Left lung (tissue), 10 donors: ENCODE measurements around the gene OPALIN. TPM values are rescaled to one million over a fixed set of nuclear protein-coding genes. Genes with fewer than 3 reads are reported as not detected.

Experiments
- ATAC-seq: fragments of 200-7000 bp; cut with Tn5 transposase; one replicate; pipeline ENCODE4 v1.9.1; 2020; ENCODE audit warnings: moderate library complexity
- DNase-seq, 4 donors: peaks; one replicate each; pipeline ENCODE4 v3.0.0-alpha.2; 2013 to 2020
- H3K27ac ChIP-seq, 2 donors: fragments of 200-600 bp; sonication (generic) in 1 of 2; one replicate each; pipeline versions ENCODE4 v1.5.0 to v1.8.0; 2020 to 2021
- H3K27me3 ChIP-seq, 2 donors: fragments of 200-600 bp; sonication (generic) in 1 of 2; one replicate each; pipeline versions ENCODE4 v1.5.0 to v1.8.0; 2020 to 2021
- H3K36me3 ChIP-seq, 2 donors: fragments of 200-600 bp; sonication (generic) in 1 of 2; one replicate each; pipeline versions ENCODE4 v1.5.0 to v1.8.0; 2020 to 2021
- H3K4me1 ChIP-seq, 2 donors: fragments of 200-600 bp; one replicate each; pipeline ENCODE4 v1.8.0; 2021
- H3K4me3 ChIP-seq, 2 donors: fragments of 200-600 bp; sonication (generic) in 1 of 2; one replicate each; pipeline versions ENCODE4 v1.5.0 to v1.8.0; 2020 to 2021; ENCODE audit warnings: mild to moderate bottlenecking in 1 of 2
- H3K9me3 ChIP-seq, 2 donors: fragments of 200-600 bp; sonication (generic) in 1 of 2; one replicate each; pipeline versions ENCODE4 v1.5.0 to v1.8.0; 2020 to 2021
- intact Hi-C, 2 donors: fragments of 100-400 bp; cut with DNase I; formaldehyde crosslinking; loops; one replicate each; pipeline versions ENCODE4 v1.11.2 to v1.14.2; 2022
- polyA plus RNA-seq, 6 donors: library from polyadenylated mRNA; unstranded; fragments of 120-200 nt; gene quantifications; one replicate each; pipeline ENCODE4 v1.2.1, GENCODE V29; 2013; ENCODE audit not compliant: insufficient read length in 6 of 6
- total RNA-seq, 2 donors: library from RNA; stranded (reverse); fragmentation: NEBNext Ultra II Directional; extraction: Animal tissue kit (Norgen Biotek cat#: 25700); gene quantifications; one replicate each; pipeline ENCODE4 v1.2.1, GENCODE V29; 2021
- TF ChIP-seq, protein P1 (sequence below), 2 donors: fragments of 200-600 bp; sonication (generic) in 1 of 2; IDR thresholded peaks; one replicate each; pipeline versions ENCODE4 v1.5.0 to v1.8.0; 2021; ENCODE audit warnings: antibody characterized with exemption in 2 of 2
- donor health status: DM: no; HTN: yes; CAD: no.
- donor health status: DM: no; HTN: no; CAD: no.

Gene OPALIN
- total and polyA plus RNA-seq, 8 donors, result not detected

DNA sequence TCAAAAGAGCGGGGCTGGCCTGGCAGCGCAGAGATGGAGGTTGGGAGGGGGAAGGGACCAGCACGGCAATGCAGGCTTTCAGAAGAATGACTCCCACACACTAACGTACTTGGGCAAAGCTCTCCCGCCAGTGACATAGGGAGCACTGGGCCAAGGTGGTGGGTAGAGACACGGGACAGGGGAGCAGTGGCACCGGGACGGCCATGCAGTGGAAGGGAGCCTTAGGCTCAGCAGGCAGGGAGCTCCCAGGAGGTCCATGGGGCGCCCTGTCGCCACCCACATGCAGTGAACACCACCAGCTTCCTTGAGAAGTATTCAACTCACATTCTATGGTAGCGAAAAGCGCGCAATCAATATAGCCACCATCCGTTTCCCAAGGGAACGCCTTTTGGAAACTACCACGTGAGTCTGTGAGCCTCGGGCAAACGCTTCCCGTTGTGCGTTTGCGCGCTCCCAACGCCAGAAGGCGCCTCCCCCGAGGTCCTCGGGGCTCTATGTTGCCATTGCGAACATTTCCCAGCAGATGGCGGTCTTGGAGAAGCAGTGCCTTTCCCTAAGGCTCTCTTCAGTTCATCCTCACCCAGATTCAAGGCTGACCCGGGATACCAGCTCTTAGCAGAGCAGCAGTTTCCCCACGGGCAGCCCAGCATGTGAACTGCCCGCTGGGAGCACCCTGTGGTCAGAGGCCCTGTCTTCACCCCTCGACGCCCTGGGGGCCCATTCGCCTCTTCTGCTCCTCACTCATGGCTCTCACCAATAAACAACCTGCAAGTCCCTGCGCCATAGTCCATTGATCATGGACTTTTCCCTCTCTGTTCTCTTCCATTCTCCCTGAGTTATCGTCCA, 16.4 kb upstream of the OPALIN start:
- peak overlapping the region; percentile 24 to 41 for H3K4me3 ChIP-seq
- H3K4me1 ChIP-seq, result peaks cover 0 to 13% of the 10 kb centered on the region in 2 donors
- DNase-seq, result peak; percentile 84 to 92 (median 88)
- ATAC-seq, result peak; percentile 99
- H3K9me3 ChIP-seq, result no peaks in the 10 kb centered on the region
- TF ChIP-seq, protein P1, sequence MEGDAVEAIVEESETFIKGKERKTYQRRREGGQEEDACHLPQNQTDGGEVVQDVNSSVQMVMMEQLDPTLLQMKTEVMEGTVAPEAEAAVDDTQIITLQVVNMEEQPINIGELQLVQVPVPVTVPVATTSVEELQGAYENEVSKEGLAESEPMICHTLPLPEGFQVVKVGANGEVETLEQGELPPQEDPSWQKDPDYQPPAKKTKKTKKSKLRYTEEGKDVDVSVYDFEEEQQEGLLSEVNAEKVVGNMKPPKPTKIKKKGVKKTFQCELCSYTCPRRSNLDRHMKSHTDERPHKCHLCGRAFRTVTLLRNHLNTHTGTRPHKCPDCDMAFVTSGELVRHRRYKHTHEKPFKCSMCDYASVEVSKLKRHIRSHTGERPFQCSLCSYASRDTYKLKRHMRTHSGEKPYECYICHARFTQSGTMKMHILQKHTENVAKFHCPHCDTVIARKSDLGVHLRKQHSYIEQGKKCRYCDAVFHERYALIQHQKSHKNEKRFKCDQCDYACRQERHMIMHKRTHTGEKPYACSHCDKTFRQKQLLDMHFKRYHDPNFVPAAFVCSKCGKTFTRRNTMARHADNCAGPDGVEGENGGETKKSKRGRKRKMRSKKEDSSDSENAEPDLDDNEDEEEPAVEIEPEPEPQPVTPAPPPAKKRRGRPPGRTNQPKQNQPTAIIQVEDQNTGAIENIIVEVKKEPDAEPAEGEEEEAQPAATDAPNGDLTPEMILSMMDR (IDR thresholded peaks at IDR 0.05), result peak; percentile 94 to 97
- H3K27me3 ChIP-seq, result peaks cover 0 to 13% of the 10 kb centered on the region in 2 donors
- intact Hi-C loops, result no loop called here
- no peak overlapping the region for H3K27ac ChIP-seq
- no peaks in the 10 kb centered on the region for H3K36me3 ChIP-seq

DNA sequence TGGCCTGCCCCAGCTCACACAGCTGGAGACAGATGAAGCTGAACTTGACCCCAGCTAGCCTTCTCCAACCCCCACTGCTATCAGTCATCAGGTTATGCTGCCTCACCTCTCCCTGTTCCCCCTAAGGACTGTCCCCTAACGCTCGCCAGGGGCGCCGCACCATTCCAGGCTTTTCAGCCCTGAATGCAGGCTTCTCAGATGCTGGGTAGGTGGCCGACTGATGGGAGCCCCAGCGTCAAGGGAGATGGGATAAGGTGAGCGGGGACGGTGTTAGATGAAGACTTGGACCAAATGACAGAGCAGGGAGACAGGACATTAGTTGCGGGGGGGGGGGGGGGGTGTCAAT, 15.8 kb upstream of the OPALIN start:
- Histone ChIP-seq H3K27ac (no peak overlapping the region), H3K4me1 (peaks cover 0 to 8% of the 10 kb centered on the region in 2 donors), H3K27me3 (peaks cover 0 to 13% of the 10 kb centered on the region in 2 donors), H3K4me3 (peak overlapping the region in 1 of 2 donors; percentile 41), H3K9me3 (no peaks in the 10 kb centered on the region), H3K36me3 (no peaks in the 10 kb centered on the region)
- TF ChIP-seq, protein P1 (IDR thresholded peaks at IDR 0.05), result no peak
- intact Hi-C loops, result no loop called here
- no peak for ATAC-seq
- no peak for DNase-seq

DNA sequence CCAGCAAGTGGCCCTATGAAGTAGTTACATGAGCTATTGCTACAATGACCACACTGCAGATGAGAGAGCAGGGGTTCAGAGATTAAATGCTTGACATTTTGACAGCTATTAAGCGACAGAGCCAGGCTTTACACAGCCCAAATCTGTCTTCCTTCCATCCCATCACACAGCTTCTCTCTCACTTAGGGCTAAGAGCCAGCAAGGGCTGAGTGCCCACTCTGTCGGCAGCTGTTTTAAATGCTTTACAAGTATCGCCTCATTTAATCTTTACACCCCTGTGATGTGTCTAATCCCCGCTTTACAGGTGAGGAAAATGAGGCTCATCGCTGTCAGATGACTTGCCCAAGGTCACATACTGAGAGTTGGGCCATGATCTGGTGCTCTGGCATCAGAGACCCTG, 15.2 kb upstream of the OPALIN start:
- Histone ChIP-seq H3K27me3 (peaks cover 0 to 13% of the 10 kb centered on the region in 2 donors), H3K4me1 (peaks cover 0 to 8% of the 10 kb centered on the region in 2 donors), H3K4me3 (no peak overlapping the region), H3K9me3 (no peaks in the 10 kb centered on the region), H3K36me3 (no peaks in the 10 kb centered on the region), H3K27ac (no peak overlapping the region)
- intact Hi-C loops, result no loop called here
- DNase-seq, result no peak
- TF ChIP-seq, protein P1 (IDR thresholded peaks at IDR 0.05), result no peak
- ATAC-seq, result no peak

DNA sequence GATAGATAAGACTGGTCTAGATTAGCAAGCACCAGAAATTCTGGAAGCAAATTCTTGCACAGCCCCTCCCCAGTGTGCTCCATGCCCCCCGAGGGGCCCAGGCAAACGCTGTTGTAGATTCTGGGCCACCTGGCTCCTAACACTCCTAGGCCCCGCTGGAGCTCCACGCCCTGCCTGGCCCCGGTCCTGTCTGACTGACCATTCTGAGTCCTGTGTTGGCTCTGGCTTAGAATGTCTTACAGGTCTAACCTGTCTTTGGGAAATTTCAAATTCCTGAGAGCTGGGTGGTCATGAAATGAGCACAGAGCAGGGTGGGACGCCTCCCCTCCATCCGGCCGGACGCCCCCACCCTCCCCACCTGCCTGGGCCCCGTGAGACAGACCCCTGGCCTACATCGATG, 12.6 kb upstream of the OPALIN start:
- peaks cover 0 to 10% of the 10 kb centered on the region in 2 donors for H3K27me3 ChIP-seq
- no peak for DNase-seq
- intact Hi-C loops, result no loop called here

DNA sequence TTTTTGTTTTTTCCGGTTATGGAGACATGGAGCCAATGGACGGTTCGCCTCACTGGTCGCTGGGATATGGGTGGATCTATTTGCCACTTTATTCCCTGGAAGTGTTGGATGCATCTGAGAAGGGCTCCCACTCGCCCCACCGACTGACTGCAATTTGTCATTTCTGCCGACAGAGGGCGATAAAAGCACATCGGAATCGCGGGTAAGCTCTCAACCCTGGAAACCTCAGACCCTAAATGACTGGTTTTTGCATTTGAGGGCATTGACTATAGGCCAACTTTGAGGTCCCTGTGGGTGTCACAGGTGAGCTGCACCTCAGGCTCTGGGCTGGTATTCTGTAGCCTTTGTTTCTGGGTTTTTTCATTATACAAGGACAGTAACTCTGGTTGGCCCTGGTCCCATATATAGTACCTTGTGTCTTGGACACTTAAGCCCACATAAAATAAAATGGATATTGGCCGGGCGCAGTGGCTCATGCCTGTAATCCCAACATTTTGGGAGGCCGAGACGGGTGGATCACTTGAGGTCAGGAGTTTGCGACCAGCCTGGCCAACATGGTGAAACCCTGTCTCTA, 11.9 kb upstream of the OPALIN start:
- peak in 2 of 4 donors; percentile 24 to 46 for DNase-seq
- H3K4me1 ChIP-seq, result peaks cover 0 to 8% of the 10 kb centered on the region in 2 donors
- no peaks in the 10 kb centered on the region for H3K9me3 ChIP-seq
- no peaks in the 10 kb centered on the region for H3K36me3 ChIP-seq
- H3K4me3 ChIP-seq, result no peak overlapping the region
- H3K27me3 ChIP-seq, result peaks cover 0 to 7% of the 10 kb centered on the region in 2 donors
- no peak overlapping the region for H3K27ac ChIP-seq
- ATAC-seq, result peak; percentile 49
- intact Hi-C loops, result no loop called here
- TF ChIP-seq, protein P1 (IDR thresholded peaks at IDR 0.05), result peak; percentile 80 to 84

More for the DNA sequence above, 12.6 kb upstream of the OPALIN start:
- H3K9me3 ChIP-seq, result no peaks in the 10 kb centered on the region
- TF ChIP-seq, protein P1 (IDR thresholded peaks at IDR 0.05), result no peak
- H3K27ac ChIP-seq, result no peak overlapping the region
- no peak overlapping the region for H3K4me3 ChIP-seq
- no peaks in the 10 kb centered on the region for H3K36me3 ChIP-seq
- H3K4me1 ChIP-seq, result peaks cover 0 to 8% of the 10 kb centered on the region in 2 donors
- ATAC-seq, result no peak
